Stomach (tissue), 4 donors: Measurements from ENCODE around the gene LRRC8B.

Source experiments
- CTCF ChIP-seq, 7 experiments: fragments of 450-650 bp in 4 of 7; fragments of 200-600 bp in 3 of 7; sonication (generic) in 3 of 7; IDR thresholded peaks; one replicate each; pipeline ENCODE4 v1.5.1; 2016 to 2019; ENCODE audit warnings: antibody characterized with exemption in 7 of 7, control low read depth in 2 of 7, mild to moderate bottlenecking in 1 of 7
- POLR2A ChIP-seq, 4 donors: fragments of 450-650 bp; IDR thresholded peaks; one replicate each; pipeline ENCODE4 v1.6.1; 2016; ENCODE audit warnings: antibody characterized with exemption in 4 of 4, control low read depth in 2 of 4, mild to moderate bottlenecking in 1 of 4, moderate library complexity in 1 of 4
- POLR2AphosphoS5 ChIP-seq, 3 donors: sonication (generic); formaldehyde crosslinking; IDR thresholded peaks; one replicate each; pipeline ENCODE4 v1.6.1; 2016; ENCODE audit warnings: antibody characterized with exemption in 3 of 3

- TF ChIP-seq POLR2A (IDR thresholded peaks at IDR 0.05) (no peak), CTCF (IDR thresholded peaks at IDR 0.05) (no peak), POLR2AphosphoS5 (IDR thresholded peaks at IDR 0.05) (no peak)
These were observed 20.9 kb upstream of the LRRC8B start for GRCh38 chr1:89503690-89504089.
